Measurements from ENCODE around the gene HOXD13.

Gene HOXD13

DNA sequence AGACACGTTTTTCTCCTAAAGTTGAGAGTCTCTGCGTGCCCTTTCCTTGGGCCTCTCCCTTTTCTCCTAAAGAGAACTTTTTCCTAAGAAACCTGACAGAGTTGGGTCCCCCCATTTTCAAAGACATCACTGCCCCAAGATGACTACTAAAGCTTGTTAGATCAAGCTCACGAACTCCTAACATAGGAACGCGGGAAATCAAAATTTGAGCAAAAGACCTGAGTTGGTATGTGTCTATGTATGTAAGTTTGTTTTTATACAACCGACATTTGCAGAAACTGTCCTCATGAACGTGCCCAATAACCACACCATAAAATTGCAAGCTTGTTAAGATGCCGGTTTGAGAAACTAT, 1.4 kb downstream of the HOXD13 start:
- Histone ChIP-seq H3K4me1 (ENCODE audit: control insufficient read depth, insufficient read depth, low read length) (peaks cover 6% of the 10 kb centered on the region), H3K36me3 (ENCODE audit: control insufficient read depth in 2 of 2, insufficient read depth in 1 of 2, low read length in 2 of 2) (peaks cover 0 to 16% of the 10 kb centered on the region in 2 experiments; a peak in 1 of 3 replicates), H3K27ac (ENCODE audit: extremely low read depth, low read depth, low read length) (peak overlapping the region; percentile 84; the same call in 1 of the 2 replicates), H3K4me3 (ENCODE audit: low read depth, low read length) (peak overlapping the region; percentile 55; the same call in 1 of the 2 replicates), H3K9me3 (ENCODE audit: control insufficient read depth, insufficient read depth, low read depth, low read length) (no peaks in the 10 kb centered on the region)
- CTCF ChIA-PET = interaction anchor here (0.6 to 0.8 kb wide), 4 partner anchors 14 to 1257 kb away, joined by 3 to 4 read pairs (median 3); no protein-coding TSS in a partner anchor
- POLR2A ChIA-PET = interaction anchor here (0.6 to 6.7 kb wide), 3 partner anchors 12 to 93 kb away, joined by 3 to 75 read pairs (median 3); partner anchors contain the start of gene HOXD11
- peak; percentile 18; the same call in 1 of the 2 replicates for TF ChIP-seq FEZF1 (tag by site-specific recombination; IDR thresholded peaks at IDR 0.05)
- no peak for TF ChIP-seq ZNF621 (tag by site-specific recombination; IDR thresholded peaks at IDR 0.05)

DNA sequence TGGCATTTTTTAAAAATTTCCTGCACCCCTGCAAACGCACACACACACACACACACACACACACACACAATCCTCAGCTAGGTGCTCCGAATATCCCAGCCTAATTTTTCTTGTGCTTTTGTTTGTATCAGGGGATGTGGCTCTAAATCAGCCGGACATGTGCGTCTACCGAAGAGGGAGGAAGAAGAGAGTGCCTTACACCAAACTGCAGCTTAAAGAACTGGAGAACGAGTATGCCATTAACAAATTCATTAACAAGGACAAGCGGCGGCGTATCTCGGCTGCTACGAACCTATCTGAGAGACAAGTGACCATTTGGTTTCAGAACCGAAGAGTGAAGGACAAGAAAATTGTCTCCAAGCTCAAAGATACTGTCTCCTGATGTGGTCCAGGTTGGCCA, 1.8 kb downstream of the HOXD13 start:
- H3K4me1 ChIP-seq (ENCODE audit: control insufficient read depth, insufficient read depth, low read length) = peaks cover 6% of the 10 kb centered on the region
- H3K9me3 ChIP-seq (ENCODE audit: control insufficient read depth, insufficient read depth, low read depth, low read length) = no peaks in the 10 kb centered on the region
- H3K27ac ChIP-seq (ENCODE audit: extremely low read depth, low read depth, low read length) = no peak overlapping the region
- TF ChIP-seq, protein P1, sequence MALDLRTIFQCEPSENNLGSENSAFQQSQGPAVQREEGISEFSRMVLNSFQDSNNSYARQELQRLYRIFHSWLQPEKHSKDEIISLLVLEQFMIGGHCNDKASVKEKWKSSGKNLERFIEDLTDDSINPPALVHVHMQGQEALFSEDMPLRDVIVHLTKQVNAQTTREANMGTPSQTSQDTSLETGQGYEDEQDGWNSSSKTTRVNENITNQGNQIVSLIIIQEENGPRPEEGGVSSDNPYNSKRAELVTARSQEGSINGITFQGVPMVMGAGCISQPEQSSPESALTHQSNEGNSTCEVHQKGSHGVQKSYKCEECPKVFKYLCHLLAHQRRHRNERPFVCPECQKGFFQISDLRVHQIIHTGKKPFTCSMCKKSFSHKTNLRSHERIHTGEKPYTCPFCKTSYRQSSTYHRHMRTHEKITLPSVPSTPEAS (tag by site-specific recombination; IDR thresholded peaks at IDR 0.05) = peak; percentile 81
- TF ChIP-seq, protein P2, sequence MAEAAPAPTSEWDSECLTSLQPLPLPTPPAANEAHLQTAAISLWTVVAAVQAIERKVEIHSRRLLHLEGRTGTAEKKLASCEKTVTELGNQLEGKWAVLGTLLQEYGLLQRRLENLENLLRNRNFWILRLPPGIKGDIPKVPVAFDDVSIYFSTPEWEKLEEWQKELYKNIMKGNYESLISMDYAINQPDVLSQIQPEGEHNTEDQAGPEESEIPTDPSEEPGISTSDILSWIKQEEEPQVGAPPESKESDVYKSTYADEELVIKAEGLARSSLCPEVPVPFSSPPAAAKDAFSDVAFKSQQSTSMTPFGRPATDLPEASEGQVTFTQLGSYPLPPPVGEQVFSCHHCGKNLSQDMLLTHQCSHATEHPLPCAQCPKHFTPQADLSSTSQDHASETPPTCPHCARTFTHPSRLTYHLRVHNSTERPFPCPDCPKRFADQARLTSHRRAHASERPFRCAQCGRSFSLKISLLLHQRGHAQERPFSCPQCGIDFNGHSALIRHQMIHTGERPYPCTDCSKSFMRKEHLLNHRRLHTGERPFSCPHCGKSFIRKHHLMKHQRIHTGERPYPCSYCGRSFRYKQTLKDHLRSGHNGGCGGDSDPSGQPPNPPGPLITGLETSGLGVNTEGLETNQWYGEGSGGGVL (tag by site-specific recombination; IDR thresholded peaks at IDR 0.05) = no peak
- TF ChIP-seq, protein P3, sequence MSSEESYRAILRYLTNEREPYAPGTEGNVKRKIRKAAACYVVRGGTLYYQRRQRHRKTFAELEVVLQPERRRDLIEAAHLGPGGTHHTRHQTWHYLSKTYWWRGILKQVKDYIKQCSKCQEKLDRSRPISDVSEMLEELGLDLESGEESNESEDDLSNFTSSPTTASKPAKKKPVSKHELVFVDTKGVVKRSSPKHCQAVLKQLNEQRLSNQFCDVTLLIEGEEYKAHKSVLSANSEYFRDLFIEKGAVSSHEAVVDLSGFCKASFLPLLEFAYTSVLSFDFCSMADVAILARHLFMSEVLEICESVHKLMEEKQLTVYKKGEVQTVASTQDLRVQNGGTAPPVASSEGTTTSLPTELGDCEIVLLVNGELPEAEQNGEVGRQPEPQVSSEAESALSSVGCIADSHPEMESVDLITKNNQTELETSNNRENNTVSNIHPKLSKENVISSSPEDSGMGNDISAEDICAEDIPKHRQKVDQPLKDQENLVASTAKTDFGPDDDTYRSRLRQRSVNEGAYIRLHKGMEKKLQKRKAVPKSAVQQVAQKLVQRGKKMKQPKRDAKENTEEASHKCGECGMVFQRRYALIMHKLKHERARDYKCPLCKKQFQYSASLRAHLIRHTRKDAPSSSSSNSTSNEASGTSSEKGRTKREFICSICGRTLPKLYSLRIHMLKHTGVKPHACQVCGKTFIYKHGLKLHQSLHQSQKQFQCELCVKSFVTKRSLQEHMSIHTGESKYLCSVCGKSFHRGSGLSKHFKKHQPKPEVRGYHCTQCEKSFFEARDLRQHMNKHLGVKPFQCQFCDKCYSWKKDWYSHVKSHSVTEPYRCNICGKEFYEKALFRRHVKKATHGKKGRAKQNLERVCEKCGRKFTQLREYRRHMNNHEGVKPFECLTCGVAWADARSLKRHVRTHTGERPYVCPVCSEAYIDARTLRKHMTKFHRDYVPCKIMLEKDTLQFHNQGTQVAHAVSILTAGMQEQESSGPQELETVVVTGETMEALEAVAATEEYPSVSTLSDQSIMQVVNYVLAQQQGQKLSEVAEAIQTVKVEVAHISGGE (tag by site-specific recombination; conservative IDR thresholded peaks at IDR 0.05; ENCODE audit: low read depth) = no peak
- POLR2A ChIA-PET = interaction anchor here (0.6 to 6.7 kb wide), 3 partner anchors 11 to 94 kb away, joined by 3 to 75 read pairs (median 3); partner anchors contain the start of gene HOXD11
- H3K36me3 ChIP-seq (ENCODE audit: control insufficient read depth in 2 of 2, insufficient read depth in 1 of 2, low read length in 2 of 2) = peaks cover 0 to 16% of the 10 kb centered on the region in 2 experiments; a peak in 1 of 3 replicates
- H3K4me3 ChIP-seq (ENCODE audit: low read depth, low read length) = no peak overlapping the region
- CTCF ChIA-PET = interaction anchor here (0.6 to 0.7 kb wide), 4 partner anchors 404 to 1257 kb away, joined by 3 read pairs; no protein-coding TSS in a partner anchor

DNA sequence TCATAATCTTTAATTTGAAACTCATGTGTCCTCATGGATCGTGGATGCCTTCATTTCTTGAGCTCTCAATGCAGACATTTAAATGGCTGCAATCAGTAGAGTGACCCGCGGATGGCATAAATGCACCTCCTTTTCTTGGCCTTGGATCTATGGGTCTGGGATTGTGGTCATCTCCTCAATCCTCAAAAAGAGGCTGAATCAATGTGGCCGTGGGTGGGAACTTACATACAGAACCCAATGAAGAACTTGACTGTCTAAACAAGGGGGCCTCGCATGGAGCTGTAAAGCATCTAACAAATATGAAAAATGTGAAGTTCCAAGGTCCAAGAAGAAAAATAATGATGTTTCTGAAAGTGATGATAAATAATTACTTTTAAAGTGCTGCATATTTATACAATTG, 2.9 kb downstream of the HOXD13 start:
- Histone ChIP-seq H3K27ac (ENCODE audit: extremely low read depth, low read depth, low read length) (no peak overlapping the region), H3K9me3 (ENCODE audit: control insufficient read depth, insufficient read depth, low read depth, low read length) (no peaks in the 10 kb centered on the region), H3K4me3 (ENCODE audit: low read depth, low read length) (no peak overlapping the region), H3K4me1 (ENCODE audit: control insufficient read depth, insufficient read depth, low read length) (peaks cover 6% of the 10 kb centered on the region), H3K36me3 (ENCODE audit: control insufficient read depth in 2 of 2, insufficient read depth in 1 of 2, low read length in 2 of 2) (peaks cover 0 to 16% of the 10 kb centered on the region in 2 experiments; a peak in 1 of 3 replicates)
- CTCF ChIA-PET = interaction anchor here (0.6 to 4.3 kb wide), 9 partner anchors 9 to 1957 kb away, joined by 3 to 33 read pairs (median 4); no protein-coding TSS in a partner anchor
- TF ChIP-seq MYNN (tag by site-specific recombination; IDR thresholded peaks at IDR 0.05; ENCODE audit: borderline replicate concordance) (no peak), ZBTB17 (tag by site-specific recombination; IDR thresholded peaks at IDR 0.05) (no peak)
- POLR2A ChIA-PET = interaction anchor here (6.7 kb wide), 1 partner anchor 10 kb away, joined by 75 read pairs; the partner anchor contains the start of gene HOXD11

DNA sequence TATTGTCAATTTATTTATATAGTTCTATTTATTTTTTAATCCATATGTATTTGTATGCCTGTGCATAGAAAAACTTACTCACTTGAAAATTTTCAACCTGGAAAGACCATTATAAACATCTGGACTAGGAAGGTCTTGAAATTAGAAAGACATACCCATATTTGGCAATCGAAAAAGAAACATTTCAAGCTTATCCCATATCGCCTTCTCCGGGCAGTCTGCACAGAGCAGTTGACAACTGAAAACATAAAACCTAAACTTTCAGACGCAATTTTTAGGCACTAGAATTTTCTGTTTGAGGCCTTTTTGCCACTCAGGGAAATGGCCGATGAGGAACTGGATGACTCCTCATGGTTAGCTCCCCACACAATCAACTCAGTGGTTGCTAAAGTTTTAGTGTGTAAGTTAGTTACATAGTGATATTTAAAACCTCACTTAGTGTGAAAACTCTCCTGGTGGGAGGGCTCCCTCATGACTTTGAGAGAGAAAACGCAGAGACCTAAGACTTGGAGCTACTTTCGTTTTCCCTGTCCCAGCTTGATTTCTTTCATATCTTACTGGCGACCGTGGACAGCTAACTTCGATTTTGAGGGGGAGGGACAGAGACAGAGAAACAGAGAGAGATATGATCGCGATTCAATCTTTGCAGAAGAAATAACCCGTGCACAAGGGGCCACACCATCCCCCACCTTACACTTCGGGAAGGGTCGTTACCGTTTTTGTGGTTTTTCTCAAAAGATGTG, 3.9 kb downstream of the HOXD13 start:
- Histone ChIP-seq H3K27ac (ENCODE audit: extremely low read depth, low read depth, low read length) (peak overlapping the region; percentile 85), H3K9me3 (ENCODE audit: control insufficient read depth, insufficient read depth, low read depth, low read length) (no peaks in the 10 kb centered on the region), H3K36me3 (ENCODE audit: control insufficient read depth in 2 of 2, insufficient read depth in 1 of 2, low read length in 2 of 2) (peaks cover 0 to 16% of the 10 kb centered on the region in 2 experiments; a peak in 1 of 3 replicates), H3K4me1 (ENCODE audit: control insufficient read depth, insufficient read depth, low read length) (peaks cover 6% of the 10 kb centered on the region), H3K4me3 (ENCODE audit: low read depth, low read length) (peak overlapping the region; percentile 49; the same call in 1 of the 2 replicates)
- CTCF ChIA-PET = interaction anchor here (0.5 to 4.3 kb wide), 31 partner anchors 10 to 1958 kb away, joined by 3 to 33 read pairs (median 5); no protein-coding TSS in a partner anchor
- POLR2A ChIA-PET = interaction anchor here (2.1 to 6.7 kb wide), 2 partner anchors 9 to 12 kb away, joined by 10 to 75 read pairs; partner anchors contain the start of gene HOXD11
- no peak for TF ChIP-seq ZNF184 (tag by site-specific recombination; IDR thresholded peaks at IDR 0.05)
- TF ChIP-seq PRDM1 (tag by site-specific recombination; IDR thresholded peaks at IDR 0.05) = peak; percentile 54
- TF ChIP-seq, protein P4, sequence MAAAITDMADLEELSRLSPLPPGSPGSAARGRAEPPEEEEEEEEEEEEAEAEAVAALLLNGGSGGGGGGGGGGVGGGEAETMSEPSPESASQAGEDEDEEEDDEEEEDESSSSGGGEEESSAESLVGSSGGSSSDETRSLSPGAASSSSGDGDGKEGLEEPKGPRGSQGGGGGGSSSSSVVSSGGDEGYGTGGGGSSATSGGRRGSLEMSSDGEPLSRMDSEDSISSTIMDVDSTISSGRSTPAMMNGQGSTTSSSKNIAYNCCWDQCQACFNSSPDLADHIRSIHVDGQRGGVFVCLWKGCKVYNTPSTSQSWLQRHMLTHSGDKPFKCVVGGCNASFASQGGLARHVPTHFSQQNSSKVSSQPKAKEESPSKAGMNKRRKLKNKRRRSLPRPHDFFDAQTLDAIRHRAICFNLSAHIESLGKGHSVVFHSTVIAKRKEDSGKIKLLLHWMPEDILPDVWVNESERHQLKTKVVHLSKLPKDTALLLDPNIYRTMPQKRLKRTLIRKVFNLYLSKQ (tag by site-specific recombination; IDR thresholded peaks at IDR 0.05; ENCODE audit: borderline replicate concordance) = no peak
- TF ChIP-seq TRIM28 (IDR thresholded peaks at IDR 0.05; ENCODE audit: borderline replicate concordance, low read length) = peak; percentile 11; the same call in 1 of the 2 replicates
- TF ChIP-seq ZNF501 (tag by site-specific recombination; IDR thresholded peaks at IDR 0.05) = 0 out of 2 replicates have a peak, but pooled peaks have one; percentile 23
- TF ChIP-seq KLF16 (tag by site-specific recombination; IDR thresholded peaks at IDR 0.05) = no peak
- no peak for TF ChIP-seq ZBTB8A (tag by site-specific recombination; IDR thresholded peaks at IDR 0.05)
- no peak for TF ChIP-seq MYNN (tag by site-specific recombination; IDR thresholded peaks at IDR 0.05; ENCODE audit: borderline replicate concordance)
